Left cardiac atrium (tissue), 4 donors: ENCODE data around the gene EDN3. TPM values are rescaled to one million over a fixed set of nuclear protein-coding genes. Genes with fewer than 3 reads are reported as not detected.
"Not testable (repeated sequence)": the region's sequence is repeated elsewhere in the genome, so short reads cannot be mapped to it uniquely, and the experiment has no call there.

Experiments used
- ATAC-seq, 2 donors: fragments of 200-7000 bp; cut with Tn5 transposase; one replicate each; pipeline ENCODE4 v1.9.1; 2020; ENCODE audit warnings: mild to moderate bottlenecking in 2 of 2, moderate library complexity in 2 of 2
- DNase-seq: peaks from one replicate; pipeline ENCODE4 v3.0.0-alpha.2; 2020
- intact Hi-C, 2 donors: fragments of 100-400 bp; cut with DNase I; formaldehyde crosslinking; loops; one replicate each; pipeline versions ENCODE4 v1.14.1 to v1.15.1; 2022 to 2023
- total RNA-seq, 2 donors: library from RNA; stranded (reverse); fragmentation: NEBNext Ultra II Directional; extraction: Animal tissue kit (Norgen Biotek cat#: 25700); gene quantifications; one replicate each; pipeline ENCODE4 v1.2.1, GENCODE V29; 2021
- donor health status: DM: no; HTN: yes; CAD: no.
- donor health status: DM: no; HTN: yes; CAD: no; lungs with severe emphysema.
- donor health status: DM: yes; HTN: yes; CAD: no.
- donor health status: Dilated cardiomyopathy.

Gene EDN3
- total RNA-seq, 2 donors from 2014 or later, result not detected

DNA sequence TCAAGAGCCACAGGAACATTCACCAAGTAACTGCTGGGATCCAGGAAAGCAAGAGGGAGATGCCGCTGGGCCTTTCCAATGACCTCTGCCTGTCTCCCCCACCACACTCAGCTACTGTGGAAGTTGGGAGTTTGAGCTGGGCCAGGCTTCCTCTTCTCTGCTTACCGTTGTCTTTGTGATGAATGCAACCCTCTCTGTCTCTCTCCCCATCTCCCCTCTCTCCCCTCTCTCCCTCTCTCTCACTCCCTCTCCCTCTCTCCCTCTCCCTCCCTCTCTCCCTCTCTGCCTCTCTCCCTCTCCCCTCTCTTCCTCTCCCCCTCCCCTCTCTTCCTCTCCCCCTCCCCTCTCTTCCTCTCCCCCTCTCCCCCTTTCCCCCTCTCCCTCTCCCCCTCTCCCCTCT lies 54.8 kb downstream of the EDN3 start:
- intact Hi-C loops, result no loop called here
- DNase-seq, result no peak
- no peak for ATAC-seq

- no peak for DNase-seq
- ATAC-seq, result no peak
Measured at GRCh38 chr20:59356662-59357165, 56.3 kb downstream of the EDN3 start.

DNA sequence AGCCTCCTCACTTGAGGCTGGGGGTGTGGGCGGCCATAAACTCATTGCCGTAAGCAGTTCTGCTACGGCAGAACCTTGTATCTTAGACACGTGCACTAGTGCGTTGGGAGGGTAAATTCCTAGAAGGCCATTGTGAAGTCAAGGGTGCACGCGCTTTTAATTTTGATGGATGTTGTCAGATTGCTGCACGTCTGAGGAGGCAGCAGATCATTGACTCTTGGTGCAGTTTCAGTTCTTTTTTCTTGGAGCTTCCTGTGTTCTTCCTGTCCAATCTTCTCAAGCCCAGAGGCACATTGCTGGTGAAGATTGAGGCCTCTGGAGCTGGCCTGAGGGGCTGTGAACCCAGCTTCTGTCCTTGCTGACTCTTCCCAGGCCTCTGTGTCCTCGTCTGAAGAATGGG lies 58.4 kb downstream of the EDN3 start:
- DNase-seq, intact Hi-C loops: not testable (repeated sequence)

More at GRCh38 chr20:59356662-59357165, 56.3 kb downstream of the EDN3 start:
- intact Hi-C loops, result no loop called here

DNA sequence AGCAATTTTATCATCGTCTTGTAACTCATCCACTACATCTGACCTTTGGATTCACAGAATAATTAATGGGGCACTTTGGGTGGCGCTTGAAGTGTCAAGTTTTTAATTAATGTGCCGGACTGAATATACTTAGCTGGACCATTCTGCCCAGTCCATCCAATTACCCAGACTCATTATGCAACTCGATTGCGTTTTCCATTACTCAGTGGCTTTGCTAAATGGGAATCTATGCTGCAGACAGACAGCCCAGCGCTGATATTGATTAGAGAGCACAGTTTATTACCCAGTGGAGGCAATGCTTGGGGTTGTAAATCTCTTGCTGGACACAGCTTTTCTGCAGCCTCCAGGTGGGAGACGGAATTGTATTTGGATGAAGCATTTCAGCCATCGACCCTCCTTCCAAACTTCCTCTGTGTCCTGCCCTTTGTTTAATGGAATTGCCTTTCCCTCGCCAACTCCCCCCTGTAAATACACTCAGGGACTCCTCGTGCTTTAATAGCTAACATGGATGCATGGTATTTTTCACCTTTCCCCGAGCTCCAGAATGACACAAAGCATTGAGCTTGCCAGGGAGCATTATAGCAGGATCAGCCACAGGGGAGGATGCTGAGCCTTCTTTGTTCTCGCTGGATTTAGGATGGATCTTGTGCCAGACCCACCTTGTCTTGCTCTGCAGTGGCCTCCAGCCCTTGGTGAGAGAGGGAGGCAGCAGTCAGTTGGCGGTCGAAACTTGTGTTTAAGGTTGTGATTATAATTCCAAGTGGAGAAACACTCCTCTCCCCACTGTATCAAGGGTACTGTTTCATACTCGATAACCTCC lies 59.7 kb downstream of the EDN3 start:
- intact Hi-C loops, result no loop called here
- DNase-seq (no peak), ATAC-seq (no peak)

More for the DNA sequence above, 58.4 kb downstream of the EDN3 start:
- not testable (repeated sequence) for ATAC-seq

GRCh38 chr20:59360934-59361333 lies 60.5 kb downstream of the EDN3 start:
- DNase-seq, result no peak
- intact Hi-C loops, result no loop called here
- ATAC-seq, result no peak

GRCh38 chr20:59361411-59361810 lies 61.0 kb downstream of the EDN3 start:
- intact Hi-C loops, result no loop called here
- no peak for ATAC-seq
- no peak for DNase-seq

DNA sequence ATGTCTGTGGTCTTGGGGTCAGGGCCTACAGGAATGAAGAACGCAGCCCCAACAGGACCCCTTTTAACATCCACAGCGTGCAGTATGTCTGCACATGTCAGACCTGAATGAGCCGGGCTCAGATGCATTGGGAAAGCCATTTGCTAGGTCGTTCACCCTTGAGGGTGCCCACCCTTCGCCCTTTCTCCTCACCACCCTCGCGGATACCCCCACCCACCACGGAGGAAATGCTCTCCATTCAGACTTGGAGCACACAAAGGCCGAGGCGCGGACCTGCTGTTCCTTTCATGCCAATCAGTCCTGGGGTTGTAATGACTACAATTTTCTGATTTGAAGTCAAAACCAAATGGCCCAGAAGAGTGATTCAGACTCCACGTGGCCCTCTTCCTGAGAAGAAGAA lies 62.7 kb downstream of the EDN3 start:
- ATAC-seq, result no peak
- no peak for DNase-seq
- intact Hi-C loops, result no loop called here

- DNase-seq (no peak), ATAC-seq (no peak)
Measured at GRCh38 chr20:59364611-59365010, 64.2 kb downstream of the EDN3 start.

DNA sequence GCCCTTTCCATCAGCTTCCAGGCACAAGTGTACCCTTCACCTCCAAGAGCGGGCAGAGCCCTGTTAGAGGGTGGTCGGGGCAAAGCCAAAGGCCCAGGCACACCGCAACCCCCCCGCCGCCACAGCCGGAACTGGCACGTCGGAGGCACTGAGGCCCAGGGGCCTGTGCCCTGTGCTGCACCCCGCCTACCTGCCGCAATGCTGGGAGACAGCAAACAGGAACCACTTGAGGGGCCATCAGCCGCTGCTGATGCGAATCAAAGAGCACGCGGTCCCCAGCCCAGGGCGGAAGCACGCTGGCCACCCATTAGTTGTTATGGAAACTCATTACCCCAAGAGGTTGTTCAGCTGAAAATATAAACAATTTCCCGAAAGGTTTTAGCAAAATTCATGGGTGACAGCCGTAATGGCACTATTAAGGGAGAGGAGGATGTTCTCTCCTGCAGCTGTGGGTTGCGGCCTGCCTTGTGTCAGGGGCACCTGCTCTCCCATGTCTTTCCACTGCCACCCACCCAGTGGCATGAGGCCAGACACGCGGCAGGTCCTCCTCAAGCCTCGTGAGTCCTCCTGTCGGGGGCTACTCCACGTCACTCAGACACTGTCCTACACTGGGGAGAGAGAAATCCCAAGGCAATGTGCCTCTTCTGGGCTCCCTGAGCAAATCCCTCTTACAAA lies 65.3 kb downstream of the EDN3 start:
- DNase-seq (no peak), ATAC-seq (no peak)
- intact Hi-C loops, result no loop called here

More at GRCh38 chr20:59364611-59365010, 64.2 kb downstream of the EDN3 start:
- intact Hi-C loops, result no loop called here

DNA sequence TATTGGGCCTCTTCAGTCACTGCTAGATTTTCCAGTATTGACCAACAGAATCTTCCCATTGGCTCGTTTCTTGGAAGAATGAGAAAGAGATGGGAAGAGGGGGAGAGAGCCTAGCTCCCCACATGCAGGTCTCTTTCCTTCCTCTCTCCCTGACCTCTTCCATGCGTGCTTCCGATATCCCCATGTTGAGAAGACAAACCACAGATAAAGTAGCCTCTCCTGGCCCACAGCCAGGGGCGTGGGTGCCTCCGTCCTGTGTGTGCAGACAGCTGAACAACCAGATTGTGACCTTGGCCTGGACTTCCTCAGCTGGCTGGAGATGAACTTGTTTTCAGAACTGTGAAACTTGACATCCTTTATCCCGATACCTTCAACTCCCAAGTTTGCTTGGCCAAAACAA lies 71.0 kb downstream of the EDN3 start:
- no peak for ATAC-seq
- intact Hi-C loops, result no loop called here
- no peak for DNase-seq

DNA sequence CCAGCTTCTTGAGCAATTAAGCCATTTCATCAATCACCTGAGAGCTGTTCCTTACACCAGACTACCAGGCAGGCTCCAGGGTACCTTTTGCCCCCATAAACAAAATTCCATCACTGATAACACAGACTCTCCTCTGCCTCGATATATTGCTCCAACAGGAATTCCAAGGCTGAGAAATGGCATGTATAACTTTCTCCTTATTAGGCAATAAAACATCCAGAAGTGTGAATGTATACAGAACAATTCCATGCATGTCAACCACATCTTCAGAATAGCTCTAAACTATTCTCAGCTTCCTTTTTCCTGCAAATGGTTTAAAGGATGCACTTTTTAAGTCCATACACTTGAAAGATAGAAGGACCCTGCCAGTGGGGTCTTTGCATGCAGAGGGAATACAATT lies 73.8 kb downstream of the EDN3 start:
- ATAC-seq (no peak), DNase-seq (no peak)
- intact Hi-C loops, result no loop called here

- no peak for ATAC-seq
- no peak for DNase-seq
- intact Hi-C loops, result no loop called here
Measured at GRCh38 chr20:59375541-59375940, 75.1 kb downstream of the EDN3 start.

Other genes starting within 250 kb of the EDN3 start
- under 1 TPM; 0.31 to 0.47 TPM for gene ZNF831, start 136.8 kb upstream of the EDN3 start, total RNA-seq